ENCODE data around the gene SMIM44. TPM values are rescaled to one million over a fixed set of nuclear protein-coding genes. Genes with fewer than 3 reads are reported as not detected.

SMIM44 gene
- total RNA-seq, 2 donors from 2014 or later, result not detected

- H3K36me3 Mint-ChIP-seq (ENCODE audit: insufficient read depth in 2 of 2), result peaks cover 8 to 10% of the 10 kb centered on the region in 2 donors
- DNase-seq (no peak), ATAC-seq (replicated peaks in 1 of 2) (no peak)
- peaks cover 3 to 4% of the 10 kb centered on the region in 2 donors for H3K9me3 Mint-ChIP-seq
- peaks cover 17% of the 10 kb centered on the region for H3K4me1 Mint-ChIP-seq (ENCODE audit: low read depth)
- H3K4me3 Mint-ChIP-seq, result peak overlapping the region; percentile 93 to 94
- peak overlapping the region; percentile 94 for H3K27ac Mint-ChIP-seq
- H3K27me3 Mint-ChIP-seq (ENCODE audit: low read depth), result no peaks in the 10 kb centered on the region
Measured at GRCh38 chr19:3433805-3434540, 49.3 kb downstream of the SMIM44 start.

- H3K4me1 Mint-ChIP-seq (ENCODE audit: low read depth), result peaks cover 17% of the 10 kb centered on the region
- peaks cover 3 to 4% of the 10 kb centered on the region in 2 donors for H3K9me3 Mint-ChIP-seq
- ATAC-seq (replicated peaks in 1 of 2) (no peak), DNase-seq (no peak)
- H3K36me3 Mint-ChIP-seq (ENCODE audit: insufficient read depth in 2 of 2), result peaks cover 8 to 10% of the 10 kb centered on the region in 2 donors
- no peak overlapping the region for H3K27ac Mint-ChIP-seq
- no peaks in the 10 kb centered on the region for H3K27me3 Mint-ChIP-seq (ENCODE audit: low read depth)
- H3K4me3 Mint-ChIP-seq, result no peak overlapping the region
Measured at GRCh38 chr19:3433313-3433712, 49.9 kb downstream of the SMIM44 start.

Other genes with a start within 250 kb of the SMIM44 start
- gene NFIC, start 116.9 kb downstream of the SMIM44 start, total RNA-seq, result 10 to 100 TPM; 19.8 to 24.8 TPM
- under 1 TPM; 0.62 to 0.88 TPM for gene SMIM24, start 2.9 kb downstream of the SMIM44 start, total RNA-seq
- 10 to 100 TPM; 12.3 to 13.5 TPM for gene DOHH, start 17.2 kb upstream of the SMIM44 start, total RNA-seq
- gene FZR1, start 22.9 kb upstream of the SMIM44 start, total RNA-seq, result 10 to 100 TPM; 66.2 to 85.9 TPM
- 10 to 100 TPM in 1 of 2 donors, 1 to 10 TPM in 1; 4.6 to 10.7 TPM for gene TEKTIP1, start 55.7 kb upstream of the SMIM44 start, total RNA-seq
- 10 to 100 TPM; 50.8 to 69.9 TPM for gene MFSD12, start 74.1 kb upstream of the SMIM44 start, total RNA-seq
- 10 to 100 TPM; 68.9 to 78.3 TPM for gene HMG20B, start 89.5 kb upstream of the SMIM44 start, total RNA-seq
- 1 to 10 TPM in 1 of 2 donors, under 1 TPM in 1; 0.65 to 1.1 TPM for gene GIPC3, start 102.0 kb upstream of the SMIM44 start, total RNA-seq
- gene TBXA2R, start 123.4 kb upstream of the SMIM44 start, total RNA-seq, result 1 to 10 TPM; 1.5 to 2.9 TPM
- gene CACTIN, start 143.3 kb upstream of the SMIM44 start, total RNA-seq, result 10 to 100 TPM; 24.4 to 31.2 TPM
- gene PIP5K1C, start 217.0 kb upstream of the SMIM44 start, total RNA-seq, result 10 to 100 TPM; 16.0 to 21.0 TPM
- gene TJP3, start 224.9 kb upstream of the SMIM44 start, total RNA-seq, result 1 to 10 TPM; 1.7 to 5.8 TPM

All from activated T-cell treated with anti-CD3 and anti-CD28 coated beads, Interleukin-2, amount 50 U/mL, for 72 hours (primary cell).